ENCODE results near the gene EMILIN1. TPM values are rescaled to one million over a fixed set of nuclear protein-coding genes. Genes with fewer than 3 reads are reported as not detected.

Gene EMILIN1
- total RNA-seq, 1 donor from 2014 or later, result 0.95 TPM

DNA sequence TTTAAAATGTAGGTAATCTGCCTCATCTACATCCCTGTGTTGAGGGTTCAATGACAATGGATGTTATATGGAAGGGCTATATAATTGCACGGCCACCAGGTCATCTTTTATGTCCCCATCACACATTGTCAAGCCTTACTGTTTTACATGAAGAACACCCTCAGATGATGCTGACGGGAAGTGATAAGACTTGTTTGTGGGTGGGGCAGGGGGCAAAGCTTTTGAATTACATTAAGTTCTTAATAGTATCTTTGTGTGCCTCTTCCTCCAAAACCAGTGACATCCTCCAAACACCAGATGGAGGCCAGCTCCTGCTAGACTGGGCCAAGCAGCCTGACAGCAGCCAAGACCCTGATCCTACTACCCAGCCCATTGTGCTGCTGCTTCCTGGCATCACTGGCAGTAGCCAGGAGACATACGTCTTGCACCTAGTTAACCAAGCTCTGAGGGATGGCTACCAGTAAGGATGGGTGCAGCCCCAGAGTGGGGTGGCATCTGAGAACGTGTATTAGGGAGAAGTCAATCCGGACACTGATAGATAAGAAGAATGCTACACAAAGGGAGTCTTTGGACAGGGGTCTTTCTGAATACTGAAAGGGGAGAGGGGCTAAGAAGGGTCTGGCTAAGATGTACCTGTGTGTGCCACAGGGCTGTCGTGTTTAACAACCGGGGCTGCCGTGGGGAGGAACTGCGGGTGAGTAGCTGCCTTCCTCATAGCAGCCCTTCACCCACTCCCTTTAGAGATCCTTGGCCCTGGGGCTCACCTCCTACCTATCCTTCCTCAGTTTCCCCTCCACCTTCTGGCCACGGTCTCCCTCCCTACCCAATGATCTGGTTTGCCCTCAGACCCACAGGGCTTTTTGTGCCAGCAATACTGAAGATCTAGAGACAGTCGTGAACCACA lies 50.5 kb downstream of the EMILIN1 start:
- H3K79me2 ChIP-seq (ENCODE audit: insufficient read depth, low read length), result peaks cover 22% of the 10 kb centered on the region

DNA sequence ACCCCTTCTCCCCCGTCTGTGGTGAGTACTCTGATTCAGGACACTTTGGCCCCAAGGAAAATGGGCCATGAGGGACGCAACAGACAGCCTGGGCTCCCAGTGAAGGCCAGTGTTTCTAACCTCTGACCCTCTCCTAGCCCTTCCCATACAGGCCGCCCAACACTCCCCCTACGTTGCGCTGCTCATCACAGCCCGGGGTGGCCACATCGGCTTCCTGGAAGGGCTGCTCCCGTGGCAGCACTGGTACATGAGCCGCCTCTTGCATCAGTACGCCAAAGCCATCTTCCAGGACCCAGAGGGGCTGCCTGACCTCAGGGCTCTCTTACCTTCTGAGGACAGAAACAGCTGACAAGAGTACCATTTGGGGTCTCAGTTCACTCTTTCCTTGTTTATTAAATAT lies 52.0 kb downstream of the EMILIN1 start:
- Histone ChIP-seq H3K27ac (ENCODE audit: low read depth, low read length) (no peak overlapping the region), H4K20me1 (ENCODE audit: insufficient read depth, low read length) (peaks cover 40% of the 10 kb centered on the region), H3K36me3 (ENCODE audit: insufficient read depth, low read length) (peaks cover 8% of the 10 kb centered on the region), H3K4me3 (ENCODE audit: insufficient read depth, low read depth, low read length) (no peak overlapping the region), H3K4me1 (ENCODE audit: insufficient read depth, low read length) (peaks cover 9% of the 10 kb centered on the region), H3K9me3 (ENCODE audit: insufficient read depth, low read depth, low read length) (no peaks in the 10 kb centered on the region), H3K9ac (ENCODE audit: low read length) (no peak overlapping the region), H3K79me2 (ENCODE audit: insufficient read depth, low read length) (peaks cover 26% of the 10 kb centered on the region), H3K27me3 (ENCODE audit: insufficient read depth, low read length) (no peaks in the 10 kb centered on the region), H3K4me2 (ENCODE audit: low read length) (no peak overlapping the region), H2AFZ (ENCODE audit: low read depth, low read length) (no peak overlapping the region)
- no peak for FAIRE-seq
- Mint-ChIP-seq H3K4me1 (ENCODE audit: low read depth, unreplicated experiment) (peaks cover 6% of the 10 kb centered on the region), H3K36me3 (ENCODE audit: low read depth, unreplicated experiment) (peaks cover 12% of the 10 kb centered on the region), H3K4me3 (ENCODE audit: unreplicated experiment) (no peak overlapping the region), H3K27me3 (ENCODE audit: low read depth, unreplicated experiment) (peaks cover 5% of the 10 kb centered on the region), H3K9me3 (ENCODE audit: unreplicated experiment) (no peaks in the 10 kb centered on the region), H3K27ac (ENCODE audit: unreplicated experiment) (no peak overlapping the region)
- DNase-seq (ENCODE audit: low read depth), result no peak
- TF ChIP-seq, protein P1, sequence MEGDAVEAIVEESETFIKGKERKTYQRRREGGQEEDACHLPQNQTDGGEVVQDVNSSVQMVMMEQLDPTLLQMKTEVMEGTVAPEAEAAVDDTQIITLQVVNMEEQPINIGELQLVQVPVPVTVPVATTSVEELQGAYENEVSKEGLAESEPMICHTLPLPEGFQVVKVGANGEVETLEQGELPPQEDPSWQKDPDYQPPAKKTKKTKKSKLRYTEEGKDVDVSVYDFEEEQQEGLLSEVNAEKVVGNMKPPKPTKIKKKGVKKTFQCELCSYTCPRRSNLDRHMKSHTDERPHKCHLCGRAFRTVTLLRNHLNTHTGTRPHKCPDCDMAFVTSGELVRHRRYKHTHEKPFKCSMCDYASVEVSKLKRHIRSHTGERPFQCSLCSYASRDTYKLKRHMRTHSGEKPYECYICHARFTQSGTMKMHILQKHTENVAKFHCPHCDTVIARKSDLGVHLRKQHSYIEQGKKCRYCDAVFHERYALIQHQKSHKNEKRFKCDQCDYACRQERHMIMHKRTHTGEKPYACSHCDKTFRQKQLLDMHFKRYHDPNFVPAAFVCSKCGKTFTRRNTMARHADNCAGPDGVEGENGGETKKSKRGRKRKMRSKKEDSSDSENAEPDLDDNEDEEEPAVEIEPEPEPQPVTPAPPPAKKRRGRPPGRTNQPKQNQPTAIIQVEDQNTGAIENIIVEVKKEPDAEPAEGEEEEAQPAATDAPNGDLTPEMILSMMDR (IDR thresholded peaks at IDR 0.05; ENCODE audit: insufficient read depth, low read depth, low read length), result no peak
- TF ChIP-seq EZH2 (IDR thresholded peaks at IDR 0.05; ENCODE audit: insufficient read depth, low read length), result no peak

More for the DNA sequence above, 50.5 kb downstream of the EMILIN1 start:
- Mint-ChIP-seq H3K27me3 (ENCODE audit: low read depth, unreplicated experiment) (peaks cover 12% of the 10 kb centered on the region), H3K4me3 (ENCODE audit: unreplicated experiment) (no peak overlapping the region), H3K27ac (ENCODE audit: unreplicated experiment) (no peak overlapping the region), H3K36me3 (ENCODE audit: low read depth, unreplicated experiment) (peaks cover 12% of the 10 kb centered on the region), H3K9me3 (ENCODE audit: unreplicated experiment) (no peaks in the 10 kb centered on the region), H3K4me1 (ENCODE audit: low read depth, unreplicated experiment) (peaks cover 6% of the 10 kb centered on the region)
- Histone ChIP-seq H3K9me3 (ENCODE audit: insufficient read depth, low read depth, low read length) (no peaks in the 10 kb centered on the region), H3K36me3 (ENCODE audit: insufficient read depth, low read length) (peaks cover 8% of the 10 kb centered on the region), H3K27ac (ENCODE audit: low read depth, low read length) (no peak overlapping the region), H2AFZ (ENCODE audit: low read depth, low read length) (no peak overlapping the region), H3K9ac (ENCODE audit: low read length) (no peak overlapping the region), H3K4me2 (ENCODE audit: low read length) (no peak overlapping the region), H4K20me1 (ENCODE audit: insufficient read depth, low read length) (peaks cover 40% of the 10 kb centered on the region), H3K27me3 (ENCODE audit: insufficient read depth, low read length) (no peaks in the 10 kb centered on the region), H3K4me1 (ENCODE audit: insufficient read depth, low read length) (peaks cover 9% of the 10 kb centered on the region), H3K4me3 (ENCODE audit: insufficient read depth, low read depth, low read length) (no peak overlapping the region)
- DNase-seq (ENCODE audit: low read depth) (no peak), FAIRE-seq (no peak)
- TF ChIP-seq, protein P1 (IDR thresholded peaks at IDR 0.05; ENCODE audit: insufficient read depth, low read depth, low read length), result no peak

DNA sequence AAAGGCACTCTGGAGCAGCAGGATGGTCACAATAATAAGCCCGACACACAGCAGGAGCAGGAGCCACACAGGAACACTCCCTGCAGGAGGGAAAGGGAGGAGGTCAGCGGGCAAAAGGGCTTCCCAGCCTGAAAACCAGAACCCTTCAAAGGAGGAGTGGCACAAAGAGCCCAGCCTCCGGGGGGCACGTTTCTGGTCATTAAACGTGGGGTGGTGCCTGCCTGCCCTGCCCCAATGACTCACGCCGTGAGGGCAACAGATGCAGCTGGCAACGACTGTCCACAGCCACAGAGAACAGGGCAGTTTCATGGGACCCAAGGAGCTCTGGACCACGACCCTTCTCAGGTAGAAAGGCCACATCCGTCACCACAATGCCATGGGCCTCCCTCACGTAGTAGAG lies 53.0 kb downstream of the EMILIN1 start:
- peaks cover 2% of the 10 kb centered on the region for H3K27me3 Mint-ChIP-seq (ENCODE audit: low read depth, unreplicated experiment)
- Histone ChIP-seq H3K4me3 (ENCODE audit: insufficient read depth, low read depth, low read length) (no peak overlapping the region), H3K79me2 (ENCODE audit: insufficient read depth, low read length) (peaks cover 26% of the 10 kb centered on the region), H2AFZ (ENCODE audit: low read depth, low read length) (no peak overlapping the region), H3K9me3 (ENCODE audit: insufficient read depth, low read depth, low read length) (no peaks in the 10 kb centered on the region), H4K20me1 (ENCODE audit: insufficient read depth, low read length) (peaks cover 40% of the 10 kb centered on the region), H3K27me3 (ENCODE audit: insufficient read depth, low read length) (no peaks in the 10 kb centered on the region), H3K36me3 (ENCODE audit: insufficient read depth, low read length) (peaks cover 8% of the 10 kb centered on the region), H3K4me1 (ENCODE audit: insufficient read depth, low read length) (peaks cover 9% of the 10 kb centered on the region), H3K27ac (ENCODE audit: low read depth, low read length) (no peak overlapping the region), H3K9ac (ENCODE audit: low read length) (no peak overlapping the region), H3K4me2 (ENCODE audit: low read length) (no peak overlapping the region)
- no peak overlapping the region for H3K27ac Mint-ChIP-seq (ENCODE audit: unreplicated experiment)
- no peaks in the 10 kb centered on the region for H3K9me3 Mint-ChIP-seq (ENCODE audit: unreplicated experiment)
- H3K4me3 Mint-ChIP-seq (ENCODE audit: unreplicated experiment), result no peak overlapping the region
- FAIRE-seq (no peak), DNase-seq (ENCODE audit: low read depth) (no peak)
- H3K36me3 Mint-ChIP-seq (ENCODE audit: low read depth, unreplicated experiment), result peaks cover 12% of the 10 kb centered on the region
- H3K4me1 Mint-ChIP-seq (ENCODE audit: low read depth, unreplicated experiment), result peaks cover 6% of the 10 kb centered on the region
- TF ChIP-seq EZH2 (IDR thresholded peaks at IDR 0.05; ENCODE audit: insufficient read depth, low read length), result no peak
- TF ChIP-seq, protein P1 (IDR thresholded peaks at IDR 0.05; ENCODE audit: insufficient read depth, low read depth, low read length), result no peak

All from astrocyte (in vitro differentiated cells and primary cell).